Measurements from ENCODE around the gene HJURP. TPM values are rescaled to one million over a fixed set of nuclear protein-coding genes. Genes with fewer than 3 reads are reported as not detected.
A peak's percentile ranks its signal among the peaks of the same experiment; 100 is the strongest.

Gene HJURP
- total RNA-seq, 6 donors from 2014 or later: 0.98 to 3.2 (median 1.3) TPM; not detected in 1

GRCh38 chr2:233817995-233818638 lies 36.2 kb downstream of the HJURP start:
- H3K4me1 ChIP-seq: no peaks in the 10 kb centered on the region
- TF ChIP-seq CTCF (IDR thresholded peaks at IDR 0.05): no peak
- no peak for TF ChIP-seq EP300 (IDR thresholded peaks at IDR 0.05)
- no peak for TF ChIP-seq POLR2AphosphoS5 (IDR thresholded peaks at IDR 0.05)
- TF ChIP-seq POLR2A (IDR thresholded peaks at IDR 0.05): no peak
- DNase-seq: peak in 1 of 2 donors; percentile 14
- H3K36me3 ChIP-seq: no peaks in the 10 kb centered on the region
- no peaks in the 10 kb centered on the region for H3K9me3 ChIP-seq
- no peaks in the 10 kb centered on the region for H3K27me3 ChIP-seq
- 88 to 97% methylated on average over 7 to 11 of the region's 11 CpGs for WGBS, 2 donors
- H3K4me3 ChIP-seq: no peak overlapping the region
- ATAC-seq (ENCODE audit: low FRiP score in 2 of 2): no peak
- H3K27ac ChIP-seq: no peak overlapping the region

GRCh38 chr2:233817361-233817911 lies 36.9 kb downstream of the HJURP start:
- ATAC-seq (ENCODE audit: low FRiP score in 2 of 2): peak in 1 of 2 donors; percentile 20
- TF ChIP-seq EP300 (IDR thresholded peaks at IDR 0.05) (no peak), CTCF (IDR thresholded peaks at IDR 0.05) (no peak), POLR2AphosphoS5 (IDR thresholded peaks at IDR 0.05) (no peak), POLR2A (IDR thresholded peaks at IDR 0.05) (no peak)
- no peak overlapping the region for H3K4me3 ChIP-seq
- H3K27me3 ChIP-seq: no peaks in the 10 kb centered on the region
- WGBS, 2 donors: 77 to 95% methylated on average over 2 to 3 of the region's 3 CpGs
- no peaks in the 10 kb centered on the region for H3K9me3 ChIP-seq
- H3K4me1 ChIP-seq: no peaks in the 10 kb centered on the region
- no peak overlapping the region for H3K27ac ChIP-seq
- DNase-seq: peak in 1 of 2 donors; percentile 12
- H3K36me3 ChIP-seq: no peaks in the 10 kb centered on the region

GRCh38 chr2:233816771-233817170 lies 37.6 kb downstream of the HJURP start:
- DNase-seq: no peak
- no peak overlapping the region for H3K4me3 ChIP-seq
- no peaks in the 10 kb centered on the region for H3K36me3 ChIP-seq
- ATAC-seq (ENCODE audit: low FRiP score in 2 of 2): no peak
- TF ChIP-seq EP300 (IDR thresholded peaks at IDR 0.05) (no peak), POLR2AphosphoS5 (IDR thresholded peaks at IDR 0.05) (no peak), CTCF (IDR thresholded peaks at IDR 0.05) (no peak), POLR2A (IDR thresholded peaks at IDR 0.05) (no peak)
- H3K27ac ChIP-seq: no peak overlapping the region
- H3K9me3 ChIP-seq: no peaks in the 10 kb centered on the region
- H3K27me3 ChIP-seq: no peaks in the 10 kb centered on the region
- 81% methylated on average over 4 of the region's 4 CpGs for WGBS, 2 donors
- H3K4me1 ChIP-seq: no peaks in the 10 kb centered on the region

GRCh38 chr2:233816334-233816733 lies 38.0 kb downstream of the HJURP start:
- WGBS, 2 donors: 47 to 54% methylated on average over 2 of the region's 2 CpGs
- Histone ChIP-seq H3K36me3 (no peaks in the 10 kb centered on the region), H3K27me3 (no peaks in the 10 kb centered on the region), H3K9me3 (no peaks in the 10 kb centered on the region), H3K4me3 (no peak overlapping the region), H3K27ac (no peak overlapping the region), H3K4me1 (no peaks in the 10 kb centered on the region)
- no peak for DNase-seq
- no peak for TF ChIP-seq CTCF (IDR thresholded peaks at IDR 0.05)
- TF ChIP-seq POLR2AphosphoS5 (IDR thresholded peaks at IDR 0.05): no peak
- no peak for TF ChIP-seq POLR2A (IDR thresholded peaks at IDR 0.05)
- ATAC-seq (ENCODE audit: low FRiP score in 2 of 2): no peak

GRCh38 chr2:233815861-233816260 lies 38.5 kb downstream of the HJURP start:
- 83 to 84% methylated on average over 6 of the region's 6 CpGs for WGBS, 2 donors
- no peaks in the 10 kb centered on the region for H3K27me3 ChIP-seq
- TF ChIP-seq EP300 (IDR thresholded peaks at IDR 0.05): no peak
- TF ChIP-seq POLR2AphosphoS5 (IDR thresholded peaks at IDR 0.05): no peak
- no peak for TF ChIP-seq CTCF (IDR thresholded peaks at IDR 0.05)
- TF ChIP-seq POLR2A (IDR thresholded peaks at IDR 0.05): no peak

More at GRCh38 chr2:233815861-233816260, 38.5 kb downstream of the HJURP start:
- no peak overlapping the region for H3K27ac ChIP-seq
- ATAC-seq (ENCODE audit: low FRiP score in 2 of 2) (no peak), DNase-seq (no peak)
- no peaks in the 10 kb centered on the region for H3K9me3 ChIP-seq
- H3K36me3 ChIP-seq: no peaks in the 10 kb centered on the region
- H3K4me3 ChIP-seq: no peak overlapping the region
- no peaks in the 10 kb centered on the region for H3K4me1 ChIP-seq

All from upper lobe of left lung (tissue), 6 donors.